Left cardiac atrium (tissue), 4 donors: ENCODE results near the gene NUP210L. TPM values are rescaled to one million over a fixed set of nuclear protein-coding genes. Genes with fewer than 3 reads are reported as not detected.

Source experiments
- ATAC-seq, 2 donors: fragments of 200-7000 bp; cut with Tn5 transposase; one replicate each; pipeline ENCODE4 v1.9.1; 2020; ENCODE audit warnings: mild to moderate bottlenecking in 2 of 2, moderate library complexity in 2 of 2
- DNase-seq: peaks from one replicate; pipeline ENCODE4 v3.0.0-alpha.2; 2020
- intact Hi-C, 2 donors: fragments of 100-400 bp; cut with DNase I; formaldehyde crosslinking; loops; one replicate each; pipeline versions ENCODE4 v1.14.1 to v1.15.1; 2022 to 2023
- long read RNA-seq: library from polyadenylated mRNA; unstranded; transcript quantifications from one replicate; pipeline ENCODE4 v2.0.0, GENCODE V29; 2021
- total RNA-seq, 2 donors: library from RNA; stranded (reverse); fragmentation: NEBNext Ultra II Directional; extraction: Animal tissue kit (Norgen Biotek cat#: 25700); gene quantifications; one replicate each; pipeline ENCODE4 v1.2.1, GENCODE V29; 2021
- donor health status: DM: no; HTN: yes; CAD: no.
- donor health status: DM: no; HTN: yes; CAD: no; lungs with severe emphysema.
- donor health status: DM: yes; HTN: yes; CAD: no.
- donor health status: Dilated cardiomyopathy.

The NUP210L gene
- total RNA-seq: under 1 TPM; 0.13 to 0.74 TPM
- long read RNA-seq: 0 reads

GRCh38 chr1:154154534-154155191, at the start of gene NUP210L:
NUP210L (minus strand) TSS chr1:154155073.
- peak; percentile 55 to 56 for ATAC-seq
- DNase-seq: peak; percentile 91
- intact Hi-C loops: loop anchor here in 1 of 2 donors (10.0 kb wide), 1 partner anchor 160 kb away; the partner anchor contains the start of gene RPS27

- intact Hi-C loops: loop anchor here in 1 of 2 donors (2.0 kb wide), 1 partner anchor 73 kb away; the partner anchor contains the start of gene HAX1
- peak in 1 of 2 donors; percentile 21 for ATAC-seq
- no peak for DNase-seq
These were observed 44.6 kb upstream of the NUP210L start for GRCh38 chr1:154199563-154199879.

GRCh38 chr1:154198756-154199562, 44.1 kb upstream of the NUP210L start:
- intact Hi-C loops: loop anchor here in 1 of 2 donors (2.0 kb wide), 1 partner anchor 74 kb away; the partner anchor contains the start of gene HAX1
- DNase-seq: no peak
- ATAC-seq: peak; percentile 78 to 84

DNA sequence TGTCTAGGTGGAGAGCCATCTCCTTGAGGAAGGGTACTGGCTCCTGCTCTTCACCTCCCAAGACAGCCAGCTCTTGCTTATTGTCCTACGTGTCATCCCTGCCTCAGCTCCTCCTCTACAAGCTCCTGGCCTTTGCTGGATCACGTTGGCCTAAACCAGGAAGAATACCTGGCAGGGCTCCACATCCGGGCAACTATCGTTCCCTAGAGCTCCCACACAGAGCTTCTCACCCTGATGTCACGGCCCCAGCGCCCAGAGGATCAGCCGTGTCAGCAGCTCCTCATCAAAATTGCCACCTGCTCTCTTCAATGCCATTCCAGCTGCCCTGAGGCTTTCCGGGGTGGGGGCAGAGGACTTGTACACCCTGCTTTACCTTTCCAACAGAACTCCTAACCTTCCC, 38.9 kb upstream of the NUP210L start:
- intact Hi-C loops: no loop called here
- ATAC-seq (peak; percentile 45 to 53), DNase-seq (peak; percentile 59)

DNA sequence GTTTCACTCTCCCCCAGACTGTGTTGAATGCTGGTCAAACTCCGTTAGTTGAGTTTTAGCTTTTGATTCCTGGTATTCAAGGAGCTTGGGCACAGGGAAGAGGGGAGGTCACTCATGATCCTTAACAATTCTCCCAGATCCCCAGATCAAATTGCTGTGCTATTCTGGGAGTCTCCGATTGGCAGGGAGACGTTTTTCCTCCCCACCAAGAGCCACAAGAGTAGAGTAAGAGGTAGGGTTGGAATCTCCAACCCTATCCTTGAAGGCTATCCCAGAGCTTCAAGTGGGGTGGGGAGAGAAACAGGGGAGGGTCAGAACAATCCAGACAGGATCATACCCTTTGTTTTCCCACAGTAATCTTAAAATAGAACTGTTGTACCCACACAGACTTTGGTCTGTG, 37.6 kb upstream of the NUP210L start:
- ATAC-seq: no peak
- no peak for DNase-seq
- intact Hi-C loops: no loop called here

DNA sequence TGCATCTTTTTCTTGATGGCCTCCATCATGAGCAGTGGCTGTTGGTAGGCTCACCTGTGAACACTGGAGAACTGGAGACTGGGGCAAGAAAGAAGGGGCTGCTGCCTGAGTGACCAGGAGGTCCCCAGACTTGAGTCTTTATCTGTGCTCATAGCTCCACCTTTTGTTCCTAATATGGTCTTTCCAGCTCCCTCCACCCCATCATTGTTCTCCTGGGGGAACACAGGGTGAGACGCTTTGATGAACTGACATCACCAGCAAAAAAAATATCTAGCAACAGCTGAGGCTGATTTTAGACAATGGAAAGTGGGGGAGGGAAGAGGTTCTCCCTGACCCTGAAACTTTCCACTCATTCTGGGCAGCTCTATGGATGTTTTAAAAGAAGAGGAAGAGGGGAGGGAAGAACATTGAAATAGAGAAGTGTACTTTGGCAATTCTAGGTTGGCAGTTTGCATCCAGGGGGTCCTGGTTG, 37.2 kb upstream of the NUP210L start, which contains the start of gene TPM3:
Gene TPM3 (minus strand): TSS at position 111 of the 472 bp plus-strand sequence. CDS start 82 bp downstream, at position 29.
- intact Hi-C loops: no loop called here

DNA sequence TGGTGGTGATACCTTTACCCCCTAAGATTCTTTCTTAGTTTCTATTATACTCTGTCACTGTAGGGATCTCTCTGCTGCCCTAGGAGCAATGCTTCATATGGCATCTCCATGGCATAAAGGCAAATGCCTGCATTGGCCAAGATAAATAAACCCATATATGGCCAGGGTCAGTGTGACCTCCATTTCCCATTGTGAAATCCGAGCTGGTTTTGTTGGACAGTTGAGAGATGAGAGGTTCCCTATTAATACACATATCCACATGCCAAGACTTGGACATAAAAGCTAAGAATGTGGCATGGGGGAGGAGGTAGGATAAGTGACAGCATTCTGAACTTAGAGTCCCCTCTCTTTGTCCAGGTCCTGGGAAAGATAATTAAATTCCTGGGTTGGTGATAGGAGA, 35.7 kb upstream of the NUP210L start:
- intact Hi-C loops: no loop called here
- no peak for DNase-seq
- ATAC-seq: peak; percentile 61 to 75

More for the DNA sequence above, 37.2 kb upstream of the NUP210L start, which contains the start of gene TPM3:
- peak; percentile 41 to 66 for ATAC-seq
- no peak for DNase-seq

DNA sequence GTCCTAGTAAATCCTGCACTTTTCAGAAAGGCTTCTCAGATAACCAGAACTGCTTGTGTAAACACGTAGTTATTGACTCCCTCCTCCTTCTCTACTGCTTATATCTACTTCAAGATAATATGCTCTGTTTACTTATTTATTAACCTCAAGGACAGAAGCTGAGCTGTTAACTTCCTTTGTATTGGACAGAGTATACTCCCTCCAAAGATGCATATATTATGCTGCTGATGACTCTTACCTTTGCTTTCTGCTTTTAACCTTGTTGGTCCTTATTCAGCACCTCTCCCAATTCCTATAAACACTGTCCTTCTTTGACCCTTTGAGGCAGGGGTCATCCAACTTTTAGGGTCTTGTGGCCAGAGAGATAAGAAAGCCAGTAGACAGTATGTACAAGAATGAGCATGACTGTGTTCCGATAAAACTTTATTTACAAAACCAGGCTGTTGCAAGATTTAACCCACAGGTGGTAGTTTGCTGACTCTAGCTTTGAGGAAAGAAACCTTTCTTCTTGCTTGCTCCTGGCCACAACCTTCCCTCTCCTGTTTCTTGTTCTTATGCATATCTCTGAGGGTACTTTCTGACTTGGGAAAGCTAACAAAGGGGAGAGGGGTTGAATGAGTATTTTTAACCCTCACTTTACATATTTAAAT, 32.1 kb upstream of the NUP210L start:
- ATAC-seq: no peak
- DNase-seq: no peak
- intact Hi-C loops: no loop called here

DNA sequence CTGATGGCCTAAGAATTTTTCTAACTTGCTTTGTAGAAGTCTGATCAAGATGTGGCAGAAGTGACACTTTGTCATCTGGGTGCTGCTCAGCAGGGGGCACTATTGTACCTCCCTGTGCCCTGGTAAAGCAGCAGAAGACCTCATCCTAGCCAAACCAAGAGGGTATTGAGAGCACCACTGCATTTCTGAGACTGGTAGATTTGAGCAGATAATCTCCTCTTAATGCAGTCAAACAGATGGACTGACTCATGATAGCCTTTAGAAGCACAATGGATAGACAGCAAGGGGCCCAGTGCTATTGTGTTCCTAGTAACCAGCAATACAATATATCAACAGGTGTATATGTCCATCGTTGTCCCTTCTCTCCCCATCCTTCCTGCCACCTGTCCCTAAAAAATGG, 31.3 kb upstream of the NUP210L start:
- no peak for ATAC-seq
- no peak for DNase-seq
- intact Hi-C loops: no loop called here

GRCh38 chr1:154183046-154183915, 28.4 kb upstream of the NUP210L start:
- intact Hi-C loops: no loop called here
- peak; percentile 96 for DNase-seq
- ATAC-seq: peak; percentile 96

DNA sequence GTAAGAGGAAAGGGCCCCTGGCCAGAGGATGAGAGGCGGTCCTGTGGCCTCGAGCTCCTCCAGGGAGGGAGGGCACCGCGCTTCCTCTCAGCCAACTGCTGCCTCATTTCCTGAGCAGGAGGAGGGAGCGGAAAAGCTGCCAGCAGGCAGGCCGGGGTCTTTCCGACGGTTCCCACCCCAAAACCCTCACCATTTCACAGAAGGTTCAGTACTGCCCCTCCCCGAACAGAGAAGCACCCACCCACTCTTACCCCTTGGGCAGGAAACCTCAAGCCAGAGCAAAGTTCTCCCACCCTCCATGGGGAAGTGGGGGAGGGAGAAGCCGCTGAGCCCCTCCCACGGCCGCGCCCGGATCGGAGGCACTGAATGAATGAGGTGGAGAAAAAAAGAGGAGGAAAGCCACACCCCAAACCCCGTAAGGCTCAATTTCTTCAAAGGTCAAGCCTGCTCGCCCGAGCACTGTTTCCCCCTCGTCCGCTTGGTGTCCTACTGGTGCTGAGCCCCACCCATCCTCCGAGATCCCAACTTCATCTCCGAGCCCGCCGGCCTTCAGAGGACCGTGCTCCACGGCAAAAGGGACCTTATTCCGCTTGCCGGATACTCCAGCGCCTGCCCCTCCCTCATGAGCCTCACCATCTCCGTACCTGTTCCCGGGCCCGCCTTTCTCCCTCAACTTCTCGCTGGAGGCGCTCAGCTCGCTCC, 27.6 kb upstream of the NUP210L start:
- DNase-seq: peak; percentile 89
- ATAC-seq: peak; percentile 65 to 79
- intact Hi-C loops: no loop called here

DNA sequence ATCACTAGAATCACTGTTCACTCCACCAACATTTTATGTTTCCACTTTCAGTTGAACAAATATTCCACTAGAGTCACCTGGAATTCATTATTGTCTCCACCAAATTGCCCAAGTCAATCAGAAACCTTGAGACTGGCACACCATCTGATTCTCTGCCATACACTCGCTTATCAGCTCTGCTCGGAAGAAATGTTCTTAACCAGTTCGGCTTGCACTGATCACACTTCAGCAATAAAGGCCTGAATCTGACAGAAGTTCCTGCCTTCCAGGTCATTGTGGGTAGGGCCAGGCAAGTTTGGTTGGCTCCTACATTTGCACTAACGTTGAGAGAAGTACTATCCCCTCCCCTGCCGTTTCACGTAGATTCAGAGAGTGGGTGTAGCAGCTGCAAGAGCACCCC, 27.1 kb upstream of the NUP210L start:
- intact Hi-C loops: no loop called here

DNA sequence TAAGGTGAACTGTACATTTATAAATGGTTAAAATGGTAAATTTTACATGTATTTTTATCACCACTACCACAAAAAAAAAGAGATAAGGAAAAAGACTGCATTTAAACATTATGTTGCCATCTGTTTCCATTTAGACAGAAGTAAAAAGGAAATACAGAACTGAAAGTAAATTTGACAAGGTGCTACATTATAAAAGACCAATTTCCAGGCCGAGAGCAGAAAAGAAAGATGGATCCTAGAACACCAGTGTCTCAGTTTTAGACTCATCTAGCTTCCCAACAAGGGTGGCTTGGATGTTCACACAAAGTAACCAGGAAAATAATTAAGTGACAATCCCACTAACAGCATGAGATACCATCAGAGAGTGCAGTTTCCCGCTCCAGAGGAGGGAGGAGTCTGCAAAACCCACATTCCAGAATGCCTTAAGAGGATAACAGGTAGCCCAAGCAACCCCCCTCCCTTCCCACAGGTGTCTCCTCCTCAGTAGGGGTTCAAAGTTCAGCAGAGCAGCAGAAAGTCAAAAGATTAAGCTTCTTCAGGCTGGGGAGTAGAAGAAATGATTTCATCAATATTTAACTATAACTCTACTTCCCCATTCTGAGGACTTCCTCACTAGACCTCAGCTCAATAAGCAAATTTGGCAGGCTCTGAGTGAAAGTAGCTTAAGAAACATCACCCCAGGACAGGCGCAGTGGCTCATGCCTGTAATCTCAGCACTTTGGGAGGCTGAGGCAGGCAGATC, 25.2 kb upstream of the NUP210L start:
- no peak for DNase-seq
- intact Hi-C loops: no loop called here
- no peak for ATAC-seq

More for the DNA sequence above, 27.1 kb upstream of the NUP210L start:
- ATAC-seq (no peak), DNase-seq (no peak)

DNA sequence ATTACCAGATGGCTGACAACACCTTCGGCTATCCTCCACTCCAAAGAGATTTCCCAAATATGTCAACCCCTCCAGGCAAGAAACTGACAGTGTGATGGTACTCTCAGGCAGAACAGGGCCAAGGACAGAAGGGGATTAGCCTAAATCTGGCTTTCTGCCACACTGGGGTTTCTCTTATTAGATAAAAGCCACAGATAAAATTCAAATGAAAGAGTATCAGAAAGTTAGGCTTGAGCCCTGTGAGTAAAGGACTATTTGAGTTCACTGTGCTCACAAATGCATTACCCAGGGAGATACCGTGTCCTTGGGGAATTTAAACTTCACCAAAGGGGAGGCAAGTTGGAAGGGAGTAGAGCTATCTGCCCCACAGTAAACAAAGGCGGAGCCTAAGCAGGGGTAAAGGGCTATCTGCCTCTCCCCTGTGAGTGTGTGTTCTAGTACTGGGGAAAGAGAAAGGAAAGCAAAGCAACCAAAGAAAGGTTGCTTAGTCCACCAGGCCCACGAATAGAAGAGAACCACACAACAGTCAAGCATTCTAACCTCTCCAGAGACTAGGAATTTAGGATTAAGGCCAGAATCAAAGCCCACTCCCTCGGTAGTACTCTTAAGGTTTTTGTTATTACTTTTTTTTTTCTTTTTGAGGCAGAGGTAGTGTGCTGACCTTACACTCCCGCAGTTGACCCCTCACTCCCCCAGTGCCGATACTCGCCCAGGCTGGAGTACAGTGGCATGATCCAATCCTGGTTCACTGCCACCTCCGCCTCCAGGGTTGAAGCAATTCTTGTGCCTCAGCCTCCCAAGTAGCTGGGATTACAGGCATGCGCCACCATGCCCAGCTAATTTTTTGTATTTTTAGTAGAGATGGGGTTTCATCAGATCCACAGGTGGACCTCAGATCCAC, 24.3 kb upstream of the NUP210L start:
- ATAC-seq: no peak
- DNase-seq: no peak
- intact Hi-C loops: no loop called here

- intact Hi-C loops: no loop called here
- DNase-seq (no peak), ATAC-seq (no peak)
These were observed 23.1 kb upstream of the NUP210L start for GRCh38 chr1:154178013-154178412.

GRCh38 chr1:154176337-154176736, 21.5 kb upstream of the NUP210L start:
- intact Hi-C loops: no loop called here
- DNase-seq: no peak
- peak; percentile 46 to 66 for ATAC-seq
